ENCODE results near the gene TBX19.
"Not testable (repeated sequence)": the region's sequence is repeated elsewhere in the genome, so short reads cannot be mapped to it uniquely, and the experiment has no call there.

Gene TBX19

DNA sequence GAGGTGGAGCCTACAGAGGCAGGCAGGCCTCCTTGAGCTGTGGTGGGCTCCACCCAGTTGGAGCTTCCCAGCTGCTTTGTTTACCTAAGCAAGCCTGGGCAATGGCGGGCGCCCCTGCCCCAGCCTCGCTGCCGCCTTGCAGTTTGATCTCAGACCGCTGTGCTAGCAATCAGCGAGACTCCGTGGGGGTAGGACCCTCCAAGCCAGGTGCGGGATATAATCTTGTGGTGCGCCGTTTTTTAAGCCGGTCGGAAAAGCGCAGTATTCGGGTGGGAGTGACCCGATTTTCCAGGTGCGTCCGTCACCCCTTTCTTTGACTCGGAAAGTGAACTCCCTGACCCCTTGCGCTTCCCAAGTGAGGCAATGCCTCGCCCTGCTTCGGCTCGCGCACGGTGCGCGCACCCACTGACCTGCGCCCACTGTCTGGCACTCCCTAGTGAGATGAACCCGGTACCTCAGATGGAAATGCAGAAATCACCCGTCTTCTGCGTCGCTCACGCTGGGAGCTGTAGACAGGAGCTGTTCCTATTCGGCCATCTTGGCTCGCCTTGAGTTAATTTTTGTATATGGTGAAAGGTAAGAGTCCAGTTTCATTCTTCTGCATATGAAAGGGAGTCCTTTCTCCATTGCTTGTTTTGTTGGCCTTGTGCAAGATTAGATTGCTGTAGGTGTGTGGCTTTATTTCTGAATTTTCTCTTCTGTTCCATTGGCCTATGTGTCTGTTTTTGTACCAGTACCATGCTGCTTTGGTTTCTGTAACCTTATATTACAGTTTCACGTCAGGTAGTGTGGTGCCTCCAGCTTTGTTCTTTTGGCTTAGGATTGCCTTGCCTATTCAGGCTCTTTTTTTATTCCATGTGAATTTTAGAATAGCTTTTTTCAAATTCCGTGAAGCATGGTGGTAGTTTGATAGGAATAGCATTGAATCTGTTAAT, 73.9 kb downstream of the TBX19 start:
- in situ Hi-C loops (cut with HindIII; ENCODE audit: low sequenced_read_pairs), result not testable (repeated sequence)

- in situ Hi-C loops (cut with HindIII; ENCODE audit: low sequenced_read_pairs), result no loop called here
Observed at GRCh38 chr1:168360151-168361021, 79.7 kb downstream of the TBX19 start.

DNA sequence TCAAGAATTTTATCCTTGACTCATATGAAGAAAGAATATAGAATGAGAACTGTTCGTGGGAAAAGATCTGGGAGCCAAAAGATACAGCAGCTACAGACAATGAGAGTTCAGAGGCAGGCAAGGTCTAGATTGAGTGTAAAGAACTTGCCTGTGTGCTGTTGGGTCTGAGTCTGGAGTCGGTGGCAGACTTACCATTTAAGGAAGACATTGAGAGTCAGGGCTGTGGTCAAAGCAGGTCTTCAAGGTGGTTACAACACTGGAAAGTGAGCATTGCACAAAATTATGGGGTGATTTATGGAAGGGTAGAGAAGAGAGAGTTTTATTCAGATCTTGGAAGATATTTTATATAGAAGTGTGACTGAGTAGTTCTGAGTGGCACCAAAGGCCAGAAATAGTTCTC, 80.6 kb downstream of the TBX19 start:
- in situ Hi-C loops (cut with HindIII; ENCODE audit: low sequenced_read_pairs), result no loop called here

GRCh38 chr1:168362991-168363390, 82.3 kb downstream of the TBX19 start:
- in situ Hi-C loops (cut with HindIII; ENCODE audit: low sequenced_read_pairs), result no loop called here

Data from DLD1 (cell line).